ENCODE data around the gene DPEP1.
"Not testable (repeated sequence)": the region's sequence is repeated elsewhere in the genome, so short reads cannot be mapped to it uniquely, and the experiment has no call there.

The DPEP1 gene

GRCh38 chr16:89621698-89622409 lies 8.4 kb downstream of the DPEP1 start:
- no peak for DNase-seq

- no peak for DNase-seq
Observed at GRCh38 chr16:89623511-89624261, 10.2 kb downstream of the DPEP1 start.

- DNase-seq: no peak
Observed at GRCh38 chr16:89624777-89625761, 11.6 kb downstream of the DPEP1 start.

GRCh38 chr16:89629827-89630610 lies 16.6 kb downstream of the DPEP1 start:
- no peak for DNase-seq

GRCh38 chr16:89633064-89633631 lies 19.7 kb downstream of the DPEP1 start:
- DNase-seq: peak; percentile 64

- not testable (repeated sequence) for DNase-seq
Observed at GRCh38 chr16:89634463-89635385, 21.3 kb downstream of the DPEP1 start.

- DNase-seq: no peak
Observed at GRCh38 chr16:89636663-89637062, 23.2 kb downstream of the DPEP1 start.

- no peak for DNase-seq
Observed at GRCh38 chr16:89637379-89637778, 23.9 kb downstream of the DPEP1 start.

- DNase-seq: no peak
Observed at GRCh38 chr16:89638455-89638854, 25.0 kb downstream of the DPEP1 start.

- DNase-seq: no peak
Observed at GRCh38 chr16:89639385-89639784, 25.9 kb downstream of the DPEP1 start.

- DNase-seq: no peak
Observed at GRCh38 chr16:89641458-89642119, 28.1 kb downstream of the DPEP1 start.

- no peak for DNase-seq
Observed at GRCh38 chr16:89642574-89642973, 29.1 kb downstream of the DPEP1 start.

- DNase-seq: no peak
Observed at GRCh38 chr16:89643769-89644300, 30.4 kb downstream of the DPEP1 start.

GRCh38 chr16:89645122-89645521 lies 31.7 kb downstream of the DPEP1 start:
- no peak for DNase-seq

- no peak for DNase-seq
Observed at GRCh38 chr16:89646270-89646669, 32.8 kb downstream of the DPEP1 start.

GRCh38 chr16:89646906-89647305 lies 33.5 kb downstream of the DPEP1 start:
- DNase-seq: no peak

- no peak for DNase-seq
Observed at GRCh38 chr16:89651584-89651983, 38.1 kb downstream of the DPEP1 start.

- no peak for DNase-seq
Observed at GRCh38 chr16:89653656-89654295, 40.3 kb downstream of the DPEP1 start.

GRCh38 chr16:89655062-89655643 lies 41.7 kb downstream of the DPEP1 start:
- no peak for DNase-seq
